Thymus (tissue), 11 donors: Measurements from ENCODE around the gene EIF5. TPM values are rescaled to one million over a fixed set of nuclear protein-coding genes. Genes with fewer than 3 reads are reported as not detected.
A peak's percentile ranks its signal among the peaks of the same experiment; 100 is the strongest.

Experiments
- DNase-seq, 9 donors: peaks; one replicate each; pipeline ENCODE4 v3.0.0-alpha.2; 2013; ENCODE audit warnings: low spot score in 9 of 9, low read depth in 6 of 9, missing footprints in 1 of 9
- H3K27ac ChIP-seq, 2 donors: one replicate each; pipeline ENCODE4 v1.5.1; 2013; ENCODE audit warnings: control low read depth in 1 of 2, low read depth in 1 of 2, low read length in 1 of 2, mild to moderate bottlenecking in 1 of 2, moderate library complexity in 1 of 2
- H3K27me3 ChIP-seq, 2 donors: one replicate each; pipeline ENCODE4 v1.5.1; 2013; ENCODE audit warnings: low read length in 1 of 2; ENCODE audit not compliant: control insufficient read depth in 2 of 2, insufficient read depth in 1 of 2
- H3K36me3 ChIP-seq, 2 donors: one replicate each; pipeline ENCODE4 v1.5.1; 2013; ENCODE audit warnings: low read length in 1 of 2, mild to moderate bottlenecking in 1 of 2, moderate library complexity in 1 of 2; ENCODE audit not compliant: control insufficient read depth in 2 of 2, insufficient read depth in 2 of 2
- H3K4me1 ChIP-seq, 2 donors: one replicate each; pipeline ENCODE4 v1.5.1; 2013; ENCODE audit warnings: low read length in 2 of 2; ENCODE audit not compliant: control insufficient read depth in 2 of 2, insufficient read depth in 2 of 2
- H3K4me3 ChIP-seq, 2 donors: one replicate each; pipeline ENCODE4 v1.5.1; 2013; ENCODE audit warnings: low read length in 2 of 2, control low read depth in 1 of 2, mild to moderate bottlenecking in 1 of 2
- H3K9me3 ChIP-seq, 2 donors: one replicate each; pipeline ENCODE4 v1.5.1; 2013; ENCODE audit warnings: low read length in 1 of 2, mild to moderate bottlenecking in 1 of 2; ENCODE audit not compliant: control insufficient read depth in 2 of 2, insufficient read depth in 1 of 2
- WGBS: extraction: QIAGEN DNeasy Blood & Tissue Kit; methylation state at CpG from one replicate; pipeline ENCODE4 v1.1.7; 2013; 5-methylcytosine and 5-hydroxymethylcytosine counted together
- polyA plus RNA-seq: library from polyadenylated mRNA; stranded (reverse); fragments of 200-250 nt; gene quantifications from one replicate; pipeline ENCODE4 v1.2.3, GENCODE V29; 2013
- total RNA-seq: library from RNA; stranded (reverse); fragments of 120-200 nt; gene quantifications from one replicate; pipeline ENCODE4 v1.2.4, GENCODE V29; 2013
- donor health status: healthy.

EIF5 gene
- total and polyA plus RNA-seq, 2 donors: 89.5 to 96.1 TPM

DNA sequence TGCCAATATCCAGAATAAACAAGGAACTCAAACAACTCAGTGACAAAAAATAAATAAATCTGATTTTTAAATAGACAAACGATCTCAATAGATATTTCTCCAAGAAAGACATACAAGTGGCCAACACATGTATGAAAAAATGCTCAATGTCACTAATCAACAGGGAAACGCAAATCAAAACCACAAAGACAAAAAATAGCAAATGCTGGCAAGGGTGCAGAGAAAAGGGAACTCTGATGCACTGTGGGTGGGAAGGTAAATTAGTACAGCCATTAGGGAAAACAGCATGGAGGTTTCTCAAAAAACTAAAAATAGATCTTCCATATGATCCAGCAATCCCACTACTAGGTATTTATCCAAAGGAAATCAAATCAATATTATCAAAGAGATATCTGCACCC is 3.5 kb upstream of the EIF5 start:
- DNase-seq: no peak
- Histone ChIP-seq H3K27me3 (no peaks in the 10 kb centered on the region), H3K36me3 (peaks cover 0 to 3% of the 10 kb centered on the region in 2 donors), H3K9me3 (peaks cover 0 to 10% of the 10 kb centered on the region in 2 donors), H3K4me1 (peaks cover 7 to 15% of the 10 kb centered on the region in 2 donors), H3K4me3 (no peak overlapping the region), H3K27ac (no peak overlapping the region)
- WGBS: 39% methylated on average over 2 of the region's 2 CpGs

DNA sequence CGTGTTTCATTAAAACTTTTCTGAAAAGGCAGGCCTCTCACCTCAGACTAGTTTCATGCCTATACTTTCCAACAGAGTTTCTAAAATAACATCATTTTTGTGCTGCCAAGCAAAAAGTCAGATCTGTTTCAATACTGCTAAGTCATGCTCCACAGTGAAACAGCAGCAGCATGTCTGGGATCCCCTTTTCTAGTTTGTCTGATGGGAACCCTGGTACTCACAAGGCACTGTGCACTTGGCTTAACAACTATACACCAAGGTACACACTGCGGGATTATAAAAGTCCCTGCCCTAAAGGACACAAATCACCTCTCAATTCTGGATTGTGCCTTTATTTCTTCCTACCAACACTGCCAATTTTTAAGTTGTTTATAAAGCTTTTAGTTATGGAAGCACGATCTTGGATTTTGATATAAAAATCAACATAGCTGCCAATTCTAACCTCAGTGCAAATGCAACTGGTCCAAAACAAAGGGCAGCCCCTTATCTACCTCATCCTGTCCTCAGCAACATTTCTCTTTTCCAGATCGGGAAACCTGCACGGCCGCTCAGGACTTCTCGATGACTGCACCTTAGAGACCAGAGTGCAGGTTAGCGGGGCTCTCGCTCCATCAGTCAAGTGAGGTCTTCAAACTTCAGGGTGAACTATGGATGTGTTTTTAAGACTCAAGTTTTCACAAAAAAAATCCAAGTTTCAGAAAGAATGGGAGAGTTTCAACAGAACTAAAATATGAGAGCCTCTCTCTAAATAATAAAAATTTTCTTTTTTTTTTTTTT is 1.7 kb upstream of the EIF5 start:
- Histone ChIP-seq H3K27me3 (no peaks in the 10 kb centered on the region), H3K4me3 (no peak overlapping the region), H3K4me1 (peaks cover 14 to 25% of the 10 kb centered on the region in 2 donors), H3K27ac (no peak overlapping the region), H3K36me3 (peaks cover 14 to 21% of the 10 kb centered on the region in 2 donors), H3K9me3 (no peaks in the 10 kb centered on the region)
- peak in 1 of 9 donors; percentile 16 for DNase-seq
- 88% methylated on average over 9 of the region's 9 CpGs for WGBS

- H3K27ac ChIP-seq: peak overlapping the region; percentile 94 to 100
- peaks cover 39 to 47% of the 10 kb centered on the region in 2 donors for H3K36me3 ChIP-seq
- peak; percentile 17 to 73 (median 38) for DNase-seq
- under 1% methylated on average over 97 of the region's 97 CpGs for WGBS
- H3K9me3 ChIP-seq: no peaks in the 10 kb centered on the region
- H3K4me1 ChIP-seq: peaks cover 14 to 25% of the 10 kb centered on the region in 2 donors
- H3K27me3 ChIP-seq: no peaks in the 10 kb centered on the region
- H3K4me3 ChIP-seq: peak overlapping the region; percentile 66 to 97
These were observed 896 bp downstream of the EIF5 start for GRCh38 chr14:103334644-103335622.

DNA sequence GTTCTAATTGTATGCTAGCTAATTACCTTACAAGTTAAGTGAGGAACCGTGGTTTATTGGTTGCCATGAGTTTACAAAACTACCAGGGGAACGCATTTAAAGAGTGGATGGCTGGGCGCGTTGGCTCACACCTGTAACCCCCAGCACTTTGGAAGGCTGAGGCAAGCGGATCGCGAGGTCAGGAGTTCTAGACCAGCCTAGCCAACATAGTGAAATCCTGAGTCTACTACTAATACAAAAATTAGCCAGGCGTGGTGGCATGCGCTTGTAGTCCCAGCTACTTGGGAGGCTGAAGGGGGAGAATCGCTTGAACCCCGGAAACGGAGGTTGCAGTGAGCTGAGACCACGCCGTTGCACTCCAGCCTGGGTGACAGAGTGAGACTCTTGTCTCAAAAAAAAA is 2.2 kb downstream of the EIF5 start:
- WGBS: 98% methylated on average over 14 of the region's 14 CpGs
- no peak overlapping the region for H3K27ac ChIP-seq

DNA sequence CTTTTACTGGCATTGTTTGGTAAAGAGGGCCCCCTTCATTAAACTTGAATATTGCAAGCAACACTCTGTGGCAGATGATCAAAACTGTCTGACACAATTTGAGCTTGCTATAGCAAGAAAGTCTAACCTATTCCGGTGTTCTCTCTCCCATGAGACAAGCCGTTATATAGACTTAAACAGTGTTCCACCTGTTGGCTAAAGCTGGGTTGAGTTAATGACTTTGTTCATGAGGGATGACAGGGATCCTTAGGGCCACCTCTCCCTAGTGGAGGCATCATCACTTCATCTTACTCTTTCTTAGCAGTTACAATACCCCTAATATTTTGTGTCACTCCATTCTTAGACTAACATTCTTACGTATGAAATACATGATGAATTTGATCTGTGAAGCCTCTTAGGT is 3.8 kb downstream of the EIF5 start:
- WGBS: 98% methylated on average over 3 of the region's 3 CpGs
- no peaks in the 10 kb centered on the region for H3K27me3 ChIP-seq
- H3K36me3 ChIP-seq: peaks cover 63 to 75% of the 10 kb centered on the region in 2 donors
- no peak overlapping the region for H3K4me3 ChIP-seq
- peaks cover 14 to 17% of the 10 kb centered on the region in 2 donors for H3K4me1 ChIP-seq
- DNase-seq: no peak
- H3K9me3 ChIP-seq: no peaks in the 10 kb centered on the region
- no peak overlapping the region for H3K27ac ChIP-seq

More for the DNA sequence above, 2.2 kb downstream of the EIF5 start:
- Histone ChIP-seq H3K4me3 (peak overlapping the region in 1 of 2 donors; percentile 97), H3K27me3 (no peaks in the 10 kb centered on the region), H3K36me3 (peaks cover 51 to 60% of the 10 kb centered on the region in 2 donors), H3K4me1 (peaks cover 14 to 25% of the 10 kb centered on the region in 2 donors), H3K9me3 (no peaks in the 10 kb centered on the region)
- no peak for DNase-seq

GRCh38 chr14:103339561-103339960 is 5.5 kb downstream of the EIF5 start:
- DNase-seq: no peak
- Histone ChIP-seq H3K4me3 (no peak overlapping the region), H3K27ac (no peak overlapping the region), H3K9me3 (no peaks in the 10 kb centered on the region), H3K36me3 (peaks cover 78 to 93% of the 10 kb centered on the region in 2 donors), H3K27me3 (no peaks in the 10 kb centered on the region), H3K4me1 (peaks cover 10 to 12% of the 10 kb centered on the region in 2 donors)
- 97% methylated on average over 6 of the region's 6 CpGs for WGBS

GRCh38 chr14:103340480-103341212 is 6.6 kb downstream of the EIF5 start:
- Histone ChIP-seq H3K27ac (no peak overlapping the region), H3K36me3 (peaks cover 78 to 89% of the 10 kb centered on the region in 2 donors), H3K27me3 (no peaks in the 10 kb centered on the region), H3K9me3 (no peaks in the 10 kb centered on the region), H3K4me1 (peaks cover 7 to 8% of the 10 kb centered on the region in 2 donors), H3K4me3 (no peak overlapping the region)
- WGBS: 99% methylated on average over 6 of the region's 6 CpGs
- DNase-seq: no peak

DNA sequence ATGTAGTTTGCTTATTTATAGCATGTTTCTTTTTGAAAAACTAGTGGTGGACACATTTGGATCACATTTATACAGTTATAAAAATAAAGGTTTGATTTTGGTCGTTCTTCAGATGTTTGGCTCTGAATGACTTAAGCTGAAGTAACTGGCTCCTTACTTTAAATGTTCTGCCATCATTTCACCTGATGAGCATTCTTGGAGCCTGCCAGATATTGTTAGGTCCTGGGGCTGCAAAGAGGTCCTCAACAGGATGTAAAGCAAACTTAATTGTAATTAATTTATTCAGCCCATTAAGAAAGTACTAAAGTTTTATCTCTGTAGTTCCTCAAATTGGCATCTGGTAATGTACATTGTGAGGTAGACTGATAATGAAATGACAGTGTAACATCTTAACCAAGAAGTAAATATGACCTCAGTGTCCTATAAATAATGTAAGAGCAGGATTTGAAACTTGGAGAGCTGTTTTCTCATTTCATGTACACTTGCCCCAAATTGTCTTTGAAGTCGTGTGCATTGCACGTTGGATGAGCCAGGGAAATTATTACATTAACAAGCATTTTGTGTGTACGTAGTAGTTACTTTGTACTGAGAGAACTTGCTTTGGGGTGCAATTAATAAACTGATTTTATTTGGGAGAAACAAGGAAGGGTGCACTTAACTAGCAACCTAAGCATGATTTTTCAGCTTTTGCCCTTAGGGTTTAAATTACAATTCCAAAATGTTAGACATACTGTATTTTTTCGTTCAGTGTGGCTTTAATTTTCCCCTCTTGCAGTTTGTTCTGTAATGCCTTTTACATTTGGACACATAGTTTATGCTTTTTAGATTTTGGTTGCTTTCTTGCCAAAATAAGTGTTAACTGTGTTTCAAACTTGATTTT is 7.5 kb downstream of the EIF5 start:
- WGBS: 94% methylated on average over 5 of the region's 5 CpGs
- DNase-seq: no peak

More for the DNA sequence above, 7.5 kb downstream of the EIF5 start:
- Histone ChIP-seq H3K27ac (no peak overlapping the region), H3K4me3 (no peak overlapping the region), H3K4me1 (no peaks in the 10 kb centered on the region), H3K9me3 (no peaks in the 10 kb centered on the region), H3K36me3 (peaks cover 69 to 80% of the 10 kb centered on the region in 2 donors), H3K27me3 (no peaks in the 10 kb centered on the region)
